Skeletal muscle tissue (tissue), 5 donors: ENCODE results near the gene PTPN6. TPM values are rescaled to one million over a fixed set of nuclear protein-coding genes. Genes with fewer than 3 reads are reported as not detected.
A peak's percentile ranks its signal among the peaks of the same experiment; 100 is the strongest.

Experiments
- H3K27ac ChIP-seq: one replicate; pipeline ENCODE4 v1.7.0; 2013; ENCODE audit warnings: mild to moderate bottlenecking, low read depth, low read length, inconsistent platforms
- H3K27me3 ChIP-seq, 3 donors: one replicate each; pipeline ENCODE4 v1.7.0; 2013; ENCODE audit warnings: low read length in 3 of 3; ENCODE audit not compliant: control insufficient read depth in 3 of 3, insufficient read depth in 3 of 3
- H3K36me3 ChIP-seq, 3 donors: one replicate each; pipeline ENCODE4 v1.7.0; 2013; ENCODE audit warnings: low read length in 3 of 3; ENCODE audit not compliant: control insufficient read depth in 3 of 3, insufficient read depth in 3 of 3
- H3K4me1 ChIP-seq, 3 donors: one replicate each; pipeline ENCODE4 v1.7.0; 2013; ENCODE audit warnings: low read length in 3 of 3, mild to moderate bottlenecking in 3 of 3; ENCODE audit not compliant: control insufficient read depth in 3 of 3, insufficient read depth in 3 of 3
- H3K4me3 ChIP-seq, 3 donors: one replicate each; pipeline ENCODE4 v1.7.0; 2013; ENCODE audit warnings: low read length in 3 of 3
- H3K9ac ChIP-seq, 3 donors: one replicate each; pipeline ENCODE4 v1.7.0; 2013; ENCODE audit warnings: low read length in 3 of 3, mild to moderate bottlenecking in 3 of 3, moderate library complexity in 2 of 3, low read depth in 1 of 3
- H3K9me3 ChIP-seq, 3 donors: one replicate each; pipeline ENCODE4 v1.7.0; 2013; ENCODE audit warnings: low read length in 3 of 3; ENCODE audit not compliant: control insufficient read depth in 3 of 3
- small RNA-seq: library from RNA; depleted of rRNA; stranded (forward); fragments of <200 nt; gene quantifications from one replicate; pipeline ENCODE3, GENCODE V24; 2014
- total RNA-seq: library from RNA; depleted of rRNA; stranded (reverse); fragments of >200 nt; gene quantifications from one replicate; pipeline ENCODE4 v1.2.3, GENCODE V29; 2014
- donor health status: Osteomylitis.

The PTPN6 gene
- total RNA-seq, 1 donor from 2014 or later = 7.8 TPM

DNA sequence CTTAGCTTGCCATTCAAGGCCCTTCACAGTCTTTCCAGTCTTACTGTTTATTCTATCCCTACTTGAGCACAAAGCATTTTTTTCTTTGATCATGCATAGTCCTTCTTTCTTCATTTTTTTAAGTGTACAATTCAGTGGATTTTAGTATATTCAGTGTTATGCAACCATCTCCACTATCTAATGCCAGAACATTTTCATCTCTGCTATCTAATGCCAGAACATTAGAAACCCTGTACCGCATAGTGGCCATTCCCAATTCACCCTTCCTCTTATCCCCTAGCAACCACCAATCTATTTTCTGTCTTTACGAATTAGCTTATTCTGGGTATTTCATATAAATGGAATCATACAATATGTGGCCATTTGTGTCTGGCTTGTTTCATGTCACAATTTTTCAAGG is 53.7 kb downstream of the PTPN6 start:
- Histone ChIP-seq H3K27me3 (no peaks in the 10 kb centered on the region), H3K4me1 (peaks cover 42 to 49% (median 48%) of the 10 kb centered on the region in 3 donors), H3K9ac (no peak overlapping the region), H3K4me3 (no peak overlapping the region), H3K9me3 (no peaks in the 10 kb centered on the region), H3K27ac (peak overlapping the region; percentile 14), H3K36me3 (peaks cover 0 to 2% (median 0%) of the 10 kb centered on the region in 3 donors)

GRCh38 chr12:7005311-7005710 is 54.2 kb downstream of the PTPN6 start:
- H3K4me1 ChIP-seq = peaks cover 44 to 54% (median 51%) of the 10 kb centered on the region in 3 donors
- H3K27ac ChIP-seq = peak overlapping the region; percentile 14
- no peaks in the 10 kb centered on the region for H3K9me3 ChIP-seq
- no peak overlapping the region for H3K4me3 ChIP-seq
- peaks cover 0 to 4% (median 0%) of the 10 kb centered on the region in 3 donors for H3K36me3 ChIP-seq
- no peak overlapping the region for H3K9ac ChIP-seq
- no peaks in the 10 kb centered on the region for H3K27me3 ChIP-seq

DNA sequence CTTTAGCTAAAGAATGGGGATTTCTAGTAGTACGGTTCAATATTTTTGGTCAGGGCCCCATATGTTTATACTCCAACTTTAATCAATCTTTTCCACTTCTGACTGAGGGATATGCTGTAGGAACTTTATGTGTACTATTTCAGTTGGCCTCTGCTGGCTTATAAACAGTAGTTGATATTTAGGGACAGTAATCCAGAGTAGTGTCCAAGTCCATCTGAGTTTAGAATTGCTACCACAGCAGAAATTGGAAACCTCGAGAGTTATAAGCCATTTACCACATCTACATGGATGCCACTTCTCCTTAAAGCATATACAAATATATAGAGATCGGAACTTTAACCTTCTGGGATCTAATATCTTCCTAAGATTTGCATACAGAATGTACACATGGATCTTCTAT is 55.5 kb downstream of the PTPN6 start:
- H3K4me1 ChIP-seq = peaks cover 41 to 56% (median 55%) of the 10 kb centered on the region in 3 donors

DNA sequence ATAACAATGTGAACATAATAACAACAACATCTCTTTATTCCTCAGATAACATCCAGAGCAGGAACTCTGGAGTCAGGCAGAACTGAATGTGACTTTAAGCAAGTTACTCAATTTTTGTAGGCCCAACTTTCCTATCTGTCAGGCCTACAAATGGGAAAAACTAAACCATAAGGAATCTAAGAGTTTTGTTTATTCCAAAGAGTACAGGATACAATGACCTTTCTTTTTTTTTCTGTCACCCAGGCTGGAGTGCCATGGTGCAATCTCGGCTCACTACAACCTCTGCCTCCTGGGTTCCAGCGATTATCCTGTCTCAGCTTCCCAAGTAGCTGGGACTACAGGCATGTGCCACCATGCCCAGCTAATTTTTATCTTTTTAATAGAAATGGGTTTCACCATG is 57.7 kb downstream of the PTPN6 start:
- Histone ChIP-seq H3K4me1 (peaks cover 45 to 68% (median 67%) of the 10 kb centered on the region in 3 donors), H3K4me3 (no peak overlapping the region), H3K9ac (no peak overlapping the region), H3K27me3 (no peaks in the 10 kb centered on the region), H3K9me3 (no peaks in the 10 kb centered on the region), H3K36me3 (peaks cover 0 to 14% (median 7%) of the 10 kb centered on the region in 3 donors), H3K27ac (peak overlapping the region; percentile 23)

More for the DNA sequence above, 55.5 kb downstream of the PTPN6 start:
- H3K9ac ChIP-seq = peak overlapping the region in 2 of 3 donors; percentile 40 to 65
- H3K27me3 ChIP-seq = no peaks in the 10 kb centered on the region
- peak overlapping the region in 1 of 3 donors; percentile 14 for H3K4me3 ChIP-seq
- peaks cover 0 to 6% (median 0%) of the 10 kb centered on the region in 3 donors for H3K36me3 ChIP-seq
- H3K9me3 ChIP-seq = no peaks in the 10 kb centered on the region
- H3K27ac ChIP-seq = peak overlapping the region; percentile 75

DNA sequence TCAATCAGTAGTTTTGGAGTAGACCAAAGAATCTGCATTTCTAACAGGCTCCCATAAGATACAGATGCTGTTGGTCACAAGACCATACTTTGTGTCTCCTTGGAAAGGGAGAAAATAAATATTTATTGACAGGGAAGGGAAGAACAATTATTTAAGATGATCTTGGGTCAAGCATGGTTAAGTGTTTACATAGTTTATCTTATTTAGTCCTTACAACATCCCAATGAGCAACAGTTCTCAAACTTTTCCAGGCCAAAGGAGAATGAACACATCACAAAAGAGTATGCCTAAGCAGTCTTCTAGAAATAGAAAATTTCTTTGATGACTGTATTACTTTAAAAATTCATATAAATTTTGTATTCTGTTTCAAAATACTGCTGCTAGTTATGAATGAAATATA is 58.4 kb downstream of the PTPN6 start:
- Histone ChIP-seq H3K36me3 (peaks cover 0 to 14% (median 7%) of the 10 kb centered on the region in 3 donors), H3K9me3 (no peaks in the 10 kb centered on the region), H3K4me3 (no peak overlapping the region), H3K9ac (no peak overlapping the region), H3K4me1 (peaks cover 41 to 68% (median 68%) of the 10 kb centered on the region in 3 donors), H3K27me3 (no peaks in the 10 kb centered on the region), H3K27ac (peak overlapping the region; percentile 23)

Small RNAs within 50 kb of the gene (small RNA-seq; reads per million reads assigned to genes)
- gene MIR141 (19.2 reads per million, percentile 93 among the genes with 10 or more reads in this experiment), gene MIR200C (2.2 reads per million, percentile 86 among the genes with 10 or more reads in this experiment), gene RNU7-1 (not detected), gene SCARNA12 (0.09 reads per million)

Other genes with a start within 250 kb of the PTPN6 start
- gene COPS7A, start 227.3 kb upstream of the PTPN6 start, total RNA-seq = 30.8 TPM
- 73.6 TPM for gene MLF2, start 198.2 kb upstream of the PTPN6 start, total RNA-seq
- 40.2 TPM for gene PTMS, start 185.0 kb upstream of the PTPN6 start, total RNA-seq
- not detected for gene LAG3, start 178.8 kb upstream of the PTPN6 start, total RNA-seq
- gene CD4, start 161.8 kb upstream of the PTPN6 start, total RNA-seq = 6.8 TPM
- gene GPR162, start 129.5 kb upstream of the PTPN6 start, total RNA-seq = 8.9 TPM
- 19.8 TPM for gene P3H3, start 122.9 kb upstream of the PTPN6 start, total RNA-seq
- 3.7 TPM for gene GNB3, start 110.4 kb upstream of the PTPN6 start, total RNA-seq
- gene CDCA3, start 100.1 kb upstream of the PTPN6 start, total RNA-seq = 3.1 TPM
- gene USP5, start 99.2 kb upstream of the PTPN6 start, total RNA-seq = 61.6 TPM
- 1,878 TPM for gene TPI1, start 83.8 kb upstream of the PTPN6 start, total RNA-seq
- 3.1 TPM for gene SPSB2, start 78.1 kb upstream of the PTPN6 start, total RNA-seq
- 12.5 TPM for gene LRRC23, start 46.5 kb upstream of the PTPN6 start, total RNA-seq
- gene ENO2, start 36.8 kb upstream of the PTPN6 start, total RNA-seq = 2.6 TPM
- 7.3 TPM for gene ATN1, start 23.4 kb upstream of the PTPN6 start, total RNA-seq
- gene RNU7-1, start 7.5 kb upstream of the PTPN6 start, total RNA-seq = not detected
- 205 TPM for gene C12orf57, start 7.3 kb upstream of the PTPN6 start, total RNA-seq
- 273 TPM for gene PHB2, start 19.3 kb downstream of the PTPN6 start, total RNA-seq
- gene EMG1, start 19.6 kb downstream of the PTPN6 start, total RNA-seq = 28.2 TPM
- gene LPCAT3, start 67.1 kb downstream of the PTPN6 start, total RNA-seq = 14.6 TPM
- 89.8 TPM for gene C1S, start 109.4 kb downstream of the PTPN6 start, total RNA-seq
- gene C1R, start 141.1 kb downstream of the PTPN6 start, total RNA-seq = 76.7 TPM
- 10.4 TPM for gene C1RL, start 157.9 kb downstream of the PTPN6 start, total RNA-seq
- not detected for gene RBP5, start 177.5 kb downstream of the PTPN6 start, total RNA-seq
- 15.1 TPM for gene CLSTN3, start 179.0 kb downstream of the PTPN6 start, total RNA-seq
- 39.7 TPM for gene PEX5, start 238.3 kb downstream of the PTPN6 start, total RNA-seq